Liver (tissue), 3 donors: ENCODE results near the gene TMEM145.

ENCODE experiments used
- EGR1 ChIP-seq, 2 donors: IDR thresholded peaks; 2 replicates each; pipeline ENCODE4 v1.6.1; 2016 to 2018; ENCODE audit warnings: antibody characterized with exemption in 2 of 2, low read depth in 2 of 2
- GABPA ChIP-seq, 2 donors: IDR thresholded peaks in 1 of 2; conservative IDR thresholded peaks in 1 of 2; 2 replicates each; pipeline ENCODE4 v1.6.1; 2016; ENCODE audit warnings: antibody characterized with exemption in 2 of 2, mild to moderate bottlenecking in 1 of 2, moderate library complexity in 1 of 2
- YY1 ChIP-seq: IDR thresholded peaks from 2 replicates; pipeline ENCODE4 v1.6.1; 2016; ENCODE audit warnings: antibody characterized with exemption, mild to moderate bottlenecking
- TF ChIP-seq, protein P1 (sequence below): fragments of 150-350 bp; IDR thresholded peaks from 2 replicates; pipeline ENCODE4 v1.5.1; 2017; ENCODE audit warnings: improper control_type of control experiment, low read depth, low read length; ENCODE audit not compliant: missing input control
- TF ChIP-seq, protein P2 (sequence below): IDR thresholded peaks from 2 replicates; pipeline ENCODE4 v1.6.1; 2016; ENCODE audit warnings: antibody characterized with exemption, mild to moderate bottlenecking
- donor health status: healthy.
- donor health status: healthy.

GRCh38 chr19:42325896-42326771 lies 13.0 kb downstream of the TMEM145 start:
- TF ChIP-seq, protein P1, sequence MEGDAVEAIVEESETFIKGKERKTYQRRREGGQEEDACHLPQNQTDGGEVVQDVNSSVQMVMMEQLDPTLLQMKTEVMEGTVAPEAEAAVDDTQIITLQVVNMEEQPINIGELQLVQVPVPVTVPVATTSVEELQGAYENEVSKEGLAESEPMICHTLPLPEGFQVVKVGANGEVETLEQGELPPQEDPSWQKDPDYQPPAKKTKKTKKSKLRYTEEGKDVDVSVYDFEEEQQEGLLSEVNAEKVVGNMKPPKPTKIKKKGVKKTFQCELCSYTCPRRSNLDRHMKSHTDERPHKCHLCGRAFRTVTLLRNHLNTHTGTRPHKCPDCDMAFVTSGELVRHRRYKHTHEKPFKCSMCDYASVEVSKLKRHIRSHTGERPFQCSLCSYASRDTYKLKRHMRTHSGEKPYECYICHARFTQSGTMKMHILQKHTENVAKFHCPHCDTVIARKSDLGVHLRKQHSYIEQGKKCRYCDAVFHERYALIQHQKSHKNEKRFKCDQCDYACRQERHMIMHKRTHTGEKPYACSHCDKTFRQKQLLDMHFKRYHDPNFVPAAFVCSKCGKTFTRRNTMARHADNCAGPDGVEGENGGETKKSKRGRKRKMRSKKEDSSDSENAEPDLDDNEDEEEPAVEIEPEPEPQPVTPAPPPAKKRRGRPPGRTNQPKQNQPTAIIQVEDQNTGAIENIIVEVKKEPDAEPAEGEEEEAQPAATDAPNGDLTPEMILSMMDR, result peak; percentile 4
- no peak for TF ChIP-seq YY1
- TF ChIP-seq, protein P2, sequence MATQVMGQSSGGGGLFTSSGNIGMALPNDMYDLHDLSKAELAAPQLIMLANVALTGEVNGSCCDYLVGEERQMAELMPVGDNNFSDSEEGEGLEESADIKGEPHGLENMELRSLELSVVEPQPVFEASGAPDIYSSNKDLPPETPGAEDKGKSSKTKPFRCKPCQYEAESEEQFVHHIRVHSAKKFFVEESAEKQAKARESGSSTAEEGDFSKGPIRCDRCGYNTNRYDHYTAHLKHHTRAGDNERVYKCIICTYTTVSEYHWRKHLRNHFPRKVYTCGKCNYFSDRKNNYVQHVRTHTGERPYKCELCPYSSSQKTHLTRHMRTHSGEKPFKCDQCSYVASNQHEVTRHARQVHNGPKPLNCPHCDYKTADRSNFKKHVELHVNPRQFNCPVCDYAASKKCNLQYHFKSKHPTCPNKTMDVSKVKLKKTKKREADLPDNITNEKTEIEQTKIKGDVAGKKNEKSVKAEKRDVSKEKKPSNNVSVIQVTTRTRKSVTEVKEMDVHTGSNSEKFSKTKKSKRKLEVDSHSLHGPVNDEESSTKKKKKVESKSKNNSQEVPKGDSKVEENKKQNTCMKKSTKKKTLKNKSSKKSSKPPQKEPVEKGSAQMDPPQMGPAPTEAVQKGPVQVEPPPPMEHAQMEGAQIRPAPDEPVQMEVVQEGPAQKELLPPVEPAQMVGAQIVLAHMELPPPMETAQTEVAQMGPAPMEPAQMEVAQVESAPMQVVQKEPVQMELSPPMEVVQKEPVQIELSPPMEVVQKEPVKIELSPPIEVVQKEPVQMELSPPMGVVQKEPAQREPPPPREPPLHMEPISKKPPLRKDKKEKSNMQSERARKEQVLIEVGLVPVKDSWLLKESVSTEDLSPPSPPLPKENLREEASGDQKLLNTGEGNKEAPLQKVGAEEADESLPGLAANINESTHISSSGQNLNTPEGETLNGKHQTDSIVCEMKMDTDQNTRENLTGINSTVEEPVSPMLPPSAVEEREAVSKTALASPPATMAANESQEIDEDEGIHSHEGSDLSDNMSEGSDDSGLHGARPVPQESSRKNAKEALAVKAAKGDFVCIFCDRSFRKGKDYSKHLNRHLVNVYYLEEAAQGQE, result no peak
- no peak for TF ChIP-seq GABPA (IDR thresholded peaks at IDR 0.05 in 1 of 2, conservative IDR thresholded peaks at IDR 0.05 in 1 of 2)
- TF ChIP-seq EGR1 (IDR thresholded peaks at IDR 0.05; ENCODE audit: low read depth in 2 of 2), result no peak
